ENCODE results near the gene C4orf46. TPM values are rescaled to one million over a fixed set of nuclear protein-coding genes. Genes with fewer than 3 reads are reported as not detected.
"Not testable (repeated sequence)": the region's sequence is repeated elsewhere in the genome, so short reads cannot be mapped to it uniquely, and the experiment has no call there.

The C4orf46 gene
- total RNA-seq, 1 donor from 2014 or later, result 3.4 TPM

DNA sequence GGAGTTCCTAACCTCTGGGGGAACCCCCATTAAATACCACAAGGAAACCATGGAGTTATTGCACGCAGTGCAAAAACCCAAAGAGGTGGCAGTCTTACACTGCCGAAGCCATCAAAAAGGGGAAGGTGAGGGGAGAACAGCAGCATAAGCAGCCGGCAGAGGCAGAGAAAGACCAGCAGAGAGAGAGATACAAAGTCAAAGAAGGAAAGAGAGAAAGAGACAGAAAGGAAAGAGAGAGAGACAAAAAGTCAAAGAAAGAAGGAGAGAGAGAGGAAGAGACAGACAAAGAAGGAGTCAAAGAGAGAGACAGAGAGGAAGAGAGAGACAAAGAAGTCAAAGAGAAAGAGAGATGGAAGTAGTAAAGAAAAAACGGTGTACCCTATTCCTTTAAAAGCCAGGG lies 8.4 kb downstream of the C4orf46 start:
- intact Hi-C loops (cut with micrococcal nuclease); DNase-seq; ATAC-seq: not testable (repeated sequence)

DNA sequence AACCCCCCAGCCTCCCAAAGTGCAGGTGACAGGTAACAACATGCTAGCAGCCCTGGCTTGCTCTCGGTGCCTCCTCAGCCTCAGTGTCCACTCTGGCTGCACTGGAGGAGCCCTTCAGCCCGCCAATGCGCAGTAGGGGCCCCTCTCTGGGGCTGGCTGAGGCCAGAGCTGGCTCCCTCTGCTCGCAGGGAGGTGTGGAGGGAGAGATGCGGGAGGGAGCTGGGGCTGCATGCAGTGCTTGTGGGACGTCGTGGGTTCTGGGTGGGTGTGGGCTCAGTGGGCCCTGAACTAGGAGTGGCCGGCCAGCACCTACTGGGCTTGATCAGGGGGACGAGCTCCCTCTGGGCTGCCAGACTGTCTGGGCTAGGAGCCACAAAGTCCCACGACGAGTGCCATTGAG lies 14.4 kb downstream of the C4orf46 start:
- intact Hi-C loops (cut with micrococcal nuclease), result no loop called here
- ATAC-seq (no peak), DNase-seq (no peak)

- intact Hi-C loops (cut with micrococcal nuclease), result no loop called here
- DNase-seq, result no peak
Measured at GRCh38 chr4:158656439-158656838, 15.2 kb downstream of the C4orf46 start.

DNA sequence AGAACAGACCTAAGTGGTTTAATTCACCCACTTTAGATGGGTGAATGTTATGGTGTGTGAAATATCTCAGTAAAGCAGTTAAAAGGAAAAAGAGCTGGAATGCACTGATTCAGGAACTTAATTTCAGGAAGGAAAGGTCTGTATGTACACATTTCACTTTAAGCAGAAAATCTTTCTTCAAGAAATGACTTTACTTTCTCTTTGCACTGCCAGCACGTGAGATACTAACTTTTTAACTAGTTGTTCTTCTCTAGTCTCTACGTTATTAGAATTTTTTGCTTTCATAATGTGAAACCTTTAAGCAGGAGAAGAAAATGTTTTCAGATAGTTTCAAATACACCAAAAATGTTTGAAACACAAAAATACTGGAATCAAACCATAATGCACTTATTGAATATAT lies 18.8 kb downstream of the C4orf46 start:
- ATAC-seq, result no peak
- no peak for DNase-seq
- intact Hi-C loops (cut with micrococcal nuclease), result no loop called here

More at GRCh38 chr4:158656439-158656838, 15.2 kb downstream of the C4orf46 start:
- no peak for ATAC-seq

DNA sequence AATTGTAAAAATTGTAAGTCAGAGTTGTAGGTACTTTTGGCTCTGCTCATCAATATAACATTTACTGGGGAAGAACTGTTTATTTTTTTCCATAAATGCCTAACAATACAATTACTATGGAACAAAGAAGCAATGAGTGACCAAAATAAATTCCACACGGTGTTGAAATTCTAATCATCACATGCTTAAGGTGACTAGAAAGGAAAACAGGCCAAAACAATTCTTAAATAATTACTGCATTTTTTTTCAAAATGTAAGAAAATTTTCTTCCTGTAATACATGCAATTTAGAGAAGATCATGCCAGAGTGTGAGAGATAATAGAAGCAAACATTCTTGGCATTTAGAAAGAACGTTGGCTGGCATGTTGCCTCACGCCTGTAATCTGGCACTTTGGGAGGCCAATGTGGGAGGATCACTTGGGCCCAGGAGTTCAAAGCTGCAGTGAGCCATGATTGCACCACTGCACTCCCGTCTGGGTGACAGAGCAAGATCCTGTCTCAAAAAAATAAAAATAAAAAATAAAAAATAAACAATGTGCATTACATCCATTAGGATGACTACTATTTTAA lies 22.5 kb downstream of the C4orf46 start:
- intact Hi-C loops (cut with micrococcal nuclease), result no loop called here
- ATAC-seq (no peak), DNase-seq (no peak)

- DNase-seq (no peak), ATAC-seq (no peak)
- intact Hi-C loops (cut with micrococcal nuclease), result no loop called here
Measured at GRCh38 chr4:158644760-158645159, 26.9 kb downstream of the C4orf46 start.

GRCh38 chr4:158644356-158644755 lies 27.3 kb downstream of the C4orf46 start:
- DNase-seq (no peak), ATAC-seq (no peak)
- intact Hi-C loops (cut with micrococcal nuclease), result no loop called here

DNA sequence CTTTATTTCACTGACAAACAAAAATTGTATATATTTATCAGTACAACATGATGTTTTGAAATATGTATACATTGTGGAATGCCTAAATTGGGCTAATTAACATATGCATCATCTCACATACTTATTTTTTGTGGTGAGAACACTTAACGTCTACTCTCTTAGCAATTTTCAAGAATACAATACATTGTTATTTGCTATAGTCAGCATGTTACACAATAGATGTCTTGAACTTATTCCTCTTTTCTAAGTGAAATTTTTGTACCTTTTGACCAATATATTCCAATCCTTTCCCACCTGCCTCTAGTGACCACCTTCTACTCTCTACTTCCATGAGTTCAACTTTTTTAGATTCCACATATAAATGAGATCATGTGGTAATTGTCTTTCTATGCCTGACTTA lies 35.1 kb downstream of the C4orf46 start:
- intact Hi-C loops (cut with micrococcal nuclease), result no loop called here
- ATAC-seq, result no peak
- no peak for DNase-seq

DNA sequence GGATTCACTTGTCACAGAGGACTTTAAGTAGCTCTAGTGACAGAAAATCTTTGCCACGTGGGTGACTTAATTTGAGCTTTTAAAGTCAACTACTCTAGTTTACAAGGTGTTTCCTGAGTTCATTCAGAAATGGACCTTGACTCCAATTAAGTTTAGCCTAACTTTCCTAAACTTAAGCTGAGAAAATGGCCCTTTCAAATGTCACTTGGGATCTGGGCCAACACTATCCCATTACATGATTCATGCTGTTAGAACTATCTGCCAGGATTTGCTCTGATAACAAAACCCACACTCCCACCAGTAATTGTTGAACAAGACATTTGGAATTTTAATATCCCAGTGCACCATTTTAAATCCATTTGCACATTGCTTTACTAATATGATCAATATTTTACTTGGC lies 40.8 kb downstream of the C4orf46 start:
- DNase-seq, result no peak
- intact Hi-C loops (cut with micrococcal nuclease), result no loop called here
- ATAC-seq, result no peak

- intact Hi-C loops (cut with micrococcal nuclease), result loop anchor here (2.0 to 10.0 kb wide), 2 partner anchors 131 to 373 kb away; no protein-coding TSS in a partner anchor
- ATAC-seq (peak; percentile 94), DNase-seq (no peak)
Measured at GRCh38 chr4:158625544-158625943, 46.1 kb downstream of the C4orf46 start.

DNA sequence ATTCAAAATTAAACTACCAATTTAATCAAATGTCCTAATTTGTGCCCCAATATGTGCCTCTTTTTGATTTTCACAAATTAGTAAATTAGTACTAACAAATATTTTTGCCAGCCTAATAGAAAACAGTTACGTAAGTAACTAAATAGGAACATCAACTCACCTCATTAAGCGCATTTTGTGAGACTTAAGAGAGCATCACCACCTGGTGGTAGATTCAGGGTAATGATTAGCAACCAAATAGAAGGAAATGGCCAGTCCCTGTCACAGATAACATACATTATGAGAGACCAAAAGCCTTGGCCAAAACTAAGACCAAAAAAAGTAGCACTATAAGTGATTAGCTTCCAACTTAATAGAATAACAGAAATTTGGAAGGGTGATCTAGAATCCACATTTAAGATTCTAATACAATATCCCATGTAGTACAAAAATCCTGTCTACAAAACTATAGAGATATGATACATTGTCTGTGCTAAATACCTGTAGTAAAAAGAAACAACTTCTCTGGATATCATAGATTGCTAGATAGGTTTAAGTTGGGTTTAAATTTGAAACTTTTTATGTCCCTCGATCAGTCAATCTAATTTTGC lies 46.7 kb downstream of the C4orf46 start:
- ATAC-seq, result peak; percentile 86
- DNase-seq, result no peak
- intact Hi-C loops (cut with micrococcal nuclease), result loop anchor here (2.0 to 10.0 kb wide), 2 partner anchors 130 to 372 kb away; no protein-coding TSS in a partner anchor

- no peak for ATAC-seq
- DNase-seq, result no peak
- intact Hi-C loops (cut with micrococcal nuclease), result loop anchor here (10.0 kb wide), 1 partner anchor 127 kb away; no protein-coding TSS in a partner anchor
Measured at GRCh38 chr4:158622251-158622650, 49.4 kb downstream of the C4orf46 start.

GRCh38 chr4:158621729-158622128 lies 50.0 kb downstream of the C4orf46 start:
- intact Hi-C loops (cut with micrococcal nuclease), result loop anchor here (10.0 kb wide), 1 partner anchor 127 kb away; no protein-coding TSS in a partner anchor
- no peak for ATAC-seq
- DNase-seq, result no peak

DNA sequence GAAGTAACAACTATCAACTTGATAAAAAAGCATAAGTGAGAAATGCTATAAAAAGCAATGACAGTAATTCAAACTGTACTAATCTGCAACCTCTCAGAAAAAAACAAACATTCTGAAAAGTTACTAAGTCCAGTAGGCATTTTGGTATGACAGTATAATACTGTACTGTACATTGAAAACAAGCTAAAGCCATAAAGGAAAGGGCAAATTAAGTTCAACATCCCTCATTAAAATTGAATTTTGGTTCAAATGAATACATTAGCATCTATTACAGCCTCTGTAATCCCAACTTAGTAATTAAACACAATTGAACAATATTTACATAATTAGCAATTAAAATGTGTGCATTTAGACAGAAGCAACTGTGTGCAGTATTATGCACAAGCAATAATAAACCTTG lies 53.7 kb downstream of the C4orf46 start:
- intact Hi-C loops (cut with micrococcal nuclease), result no loop called here
- no peak for ATAC-seq
- DNase-seq, result no peak

Other genes with a start within 250 kb of the C4orf46 start
- not detected for gene RXFP1, start 150.0 kb downstream of the C4orf46 start, total RNA-seq
- gene ETFDH, start 409 bp upstream of the C4orf46 start, total RNA-seq, result 391 TPM
- gene PPID, start 51.5 kb upstream of the C4orf46 start, total RNA-seq, result 38.2 TPM
- gene FNIP2, start 97.1 kb upstream of the C4orf46 start, total RNA-seq, result 50.7 TPM